K562 (cell line): ENCODE results near the gene SHC1. TPM values are rescaled to one million over a fixed set of nuclear protein-coding genes. Genes with fewer than 3 reads are reported as not detected.

Experiments used
- AFF1 ChIP-seq, 2 experiments: fragments of 450-650 bp; IDR thresholded peaks; 2 replicates each; pipeline ENCODE4 v1.6.1; 2018; ENCODE audit warnings: mild to moderate bottlenecking in 2 of 2, low read depth in 1 of 2; ENCODE audit not compliant: partially characterized antibody in 2 of 2
- ARNT ChIP-seq, 2 experiments: fragments of 450-650 bp; IDR thresholded peaks; 2 replicates each; pipeline ENCODE4 v1.6.1; 2016; ENCODE audit warnings: mild to moderate bottlenecking in 1 of 2
- CEBPZ ChIP-seq: fragments of 150-350 bp; IDR thresholded peaks from 2 replicates; pipeline ENCODE4 v1.6.1; 2014; ENCODE audit warnings: low read depth, mild to moderate bottlenecking, low read length, borderline replicate concordance
- ETS1 ChIP-seq: conservative IDR thresholded peaks from 2 replicates; pipeline ENCODE4 v1.6.1; 2011; ENCODE audit warnings: low read depth, mild to moderate bottlenecking, low read length; ENCODE audit not compliant: control insufficient read depth
- FOXA3 ChIP-seq, 2 experiments: fragments of 450-650 bp in 1 of 2; sonication (generic) in 1 of 2; formaldehyde crosslinking; IDR thresholded peaks in 1 of 2; conservative IDR thresholded peaks in 1 of 2; 2 replicates each; pipeline versions ENCODE4 v1.4.0 to v1.8.0; 2020 to 2022; ENCODE audit warnings: mild to moderate bottlenecking in 2 of 2, missing genetic modification reagents in 1 of 2
- HDGF ChIP-seq: fragments of 450-650 bp; IDR thresholded peaks from 2 replicates; pipeline ENCODE4 v1.6.1; 2016
- IRF2 ChIP-seq: sonication (generic); formaldehyde crosslinking; IDR thresholded peaks from 2 replicates; pipeline ENCODE4 v1.8.1; 2022; ENCODE audit warnings: mild to moderate bottlenecking, missing genetic modification reagents
- POLR2AphosphoS2 ChIP-seq: IDR thresholded peaks from 2 replicates; pipeline ENCODE4 v1.6.1; 2012; ENCODE audit warnings: low read length, improper control_type of control experiment
- PPARD ChIP-seq: fragments of 250-450 bp; sonication (Bioruptor Pico); IDR thresholded peaks from 2 replicates; pipeline ENCODE4 v1.8.0; 2022; ENCODE audit warnings: inconsistent platforms, mild to moderate bottlenecking, moderate library complexity
- RAD21 ChIP-seq, 2 experiments: fragments of 250-450 bp in 1 of 2; fragments of 450-650 bp in 1 of 2; sonication (Bioruptor Pico) in 1 of 2; formaldehyde crosslinking in 1 of 2; IDR thresholded peaks in 1 of 2; conservative IDR thresholded peaks in 1 of 2; 2 replicates each; pipeline versions ENCODE4 v1.4.0 to v1.8.0; 2020 to 2022; ENCODE audit warnings: mild to moderate bottlenecking in 2 of 2, moderate library complexity in 1 of 2
- SLC30A9 ChIP-seq: fragments of 250-450 bp; sonication (Bioruptor Pico); IDR thresholded peaks from 2 replicates; pipeline ENCODE4 v1.8.0; 2022; ENCODE audit warnings: mild to moderate bottlenecking, moderate library complexity
- THAP7 ChIP-seq: fragments of 250-450 bp; sonication (Bioruptor Pico); IDR thresholded peaks from 2 replicates; pipeline ENCODE4 v1.5.0; 2021
- THRB ChIP-seq: fragments of 450-650 bp; formaldehyde crosslinking; conservative IDR thresholded peaks from 2 replicates; pipeline ENCODE4 v1.4.0; 2022; ENCODE audit warnings: mild to moderate bottlenecking, missing genetic modification characterization
- ZBTB7A ChIP-seq: IDR thresholded peaks from 2 replicates; pipeline ENCODE4 v1.6.1; 2011; ENCODE audit warnings: low read depth, mild to moderate bottlenecking, low read length, moderate library complexity, borderline replicate concordance; ENCODE audit not compliant: control insufficient read depth
- polyA plus RNA-seq, 8 experiments: library from polyadenylated mRNA; depleted of rRNA in 4 of 8; stranded (reverse) in 5 of 8; unstranded in 3 of 8; fragments of >200 nt; fragmentation: Nextera tagmentation in 2 of 8; fragmentation: Illumina TruSeq in 1 of 8; extraction: Ambion mirVana in 2 of 8; extraction: Trizol in 1 of 8; gene quantifications; 2 replicates each; pipeline versions ENCODE4 v1.2.1 to v1.2.3, GENCODE V29; 2011 to 2014; ENCODE audit warnings: inconsistent platforms in 1 of 8, missing spikeins in 1 of 8
- total RNA-seq, 7 experiments: library from RNA; depleted of rRNA in 6 of 7; stranded (reverse); fragments of >200 nt in 6 of 7; fragmentation: Illumina TruSeq in 2 of 7; extraction: Trizol in 2 of 7; gene quantifications; 2 replicates each; pipeline versions ENCODE4 v1.2.1 to v1.2.3, GENCODE V29; 2011 to 2021; ENCODE audit warnings: low replicate concordance in 1 of 7

Gene SHC1
- total and polyA plus RNA-seq, 9 of the 15 experiments (the other 6 are each of a cell fraction or from before 2014, with no cell fraction given), result 4.1 to 113 (median 51.9) TPM

GRCh38 chr1:154962156-154962749 is 8.3 kb downstream of the SHC1 start (continued):
- TF ChIP-seq FOXA3 (CRISPR knock-in tag; conservative IDR thresholded peaks at IDR 0.05 in 1 of 2, IDR thresholded peaks at IDR 0.05 in 1 of 2) (peak in 1 of 2 experiments; percentile 60; a peak in 1 of 4 replicates), SLC30A9 (CRISPR knock-in tag) (0 out of 2 replicates have a peak, but pooled peaks have one; percentile 3), IRF2 (CRISPR knock-in tag) (no peak), CEBPZ (no peak), ARNT (IDR thresholded peaks at IDR 0.05) (0 out of 4 replicates have a peak, but pooled peaks of 1 of the 2 experiments have one; percentile 30), PPARD (no peak), AFF1 (IDR thresholded peaks at IDR 0.05; ENCODE audit: low read depth in 1 of 2, partially characterized antibody in 2 of 2) (peak in 1 of 2 experiments; percentile 29), ETS1 (no peak), ZBTB7A (peak; percentile 58; the same call in 1 of the 2 replicates), THRB (CRISPR knock-in tag) (no peak; the same call in 1 of the 2 replicates), POLR2AphosphoS2 (peak; percentile 95), RAD21 (CRISPR knock-in tag; conservative IDR thresholded peaks at IDR 0.05 in 1 of 2, IDR thresholded peaks at IDR 0.05 in 1 of 2) (no peak; a peak in 1 of 4 replicates), THAP7 (CRISPR knock-in tag) (0 out of 2 replicates have a peak, but pooled peaks have one; percentile 9), HDGF (0 out of 2 replicates have a peak, but pooled peaks have one; percentile 41)
